HepG2 (cell line): Measurements from ENCODE around the gene SLC5A10. TPM values are rescaled to one million over a fixed set of nuclear protein-coding genes. Genes with fewer than 3 reads are reported as not detected.
"Not testable (repeated sequence)": the region's sequence is repeated elsewhere in the genome, so short reads cannot be mapped to it uniquely, and the experiment has no call there.

Source experiments
- ATAC-seq: fragments of 200-7000 bp; cut with Tn5 transposase; 3 replicates; pipeline ENCODE4 v1.9.1; 2020; ENCODE audit warnings: mild to moderate bottlenecking, moderate library complexity
- BruUV-seq: library from RNA; stranded (reverse); fragments of 400-500 nt; replicated peaks from 2 replicates; lab custom pipeline; 2021; lab: Mats Ljungman, UMichigan
- CTCF ChIA-PET: fragments of 300-600 bp; formaldehyde crosslinking; extraction: SDS; loops from one replicate; lab custom pipeline; 2021; ENCODE audit warnings: low total read pairs, inconsistent platforms, low intra/inter-chr PET ratio; lab: Yijun Ruan, JAX
- POLR2A ChIA-PET: fragments of 350-600 bp; sonication (Branson Sonifier 250); formaldehyde crosslinking; loops from one replicate; lab custom pipeline; 2020; ENCODE audit warnings: antibody characterized with exemption, inconsistent platforms; lab: Yijun Ruan, JAX
- DNase-seq: peaks from one replicate; pipeline ENCODE4 v3.0.0-alpha.2; 2015; ENCODE audit warnings: low spot score
- FAIRE-seq: peaks from 3 replicates; lab custom pipeline; 2011; peaks lifted over from hg19 to GRCh38; lab: Jason Lieb, UNC
- H2AFZ ChIP-seq: one replicate; pipeline ENCODE4 v1.6.1; 2011; ENCODE audit warnings: low read length, inconsistent platforms
- H3K27ac ChIP-seq: fragments of 300-600 bp; 3 replicates; pipeline ENCODE4 v1.8.0; 2011; ENCODE audit warnings: mixed run types, mild to moderate bottlenecking, mixed read lengths, low read length, inconsistent platforms; ENCODE audit not compliant: insufficient read depth; ENCODE audit errors: extremely low read length
- H3K27me3 ChIP-seq, 2 experiments: fragments of 200-600 bp in 1 of 2; 2 replicates in 1 of 2; 3 replicates in 1 of 2; pipeline versions ENCODE4 v1.6.0 to v1.8.0; 2011; ENCODE audit warnings: low read length in 2 of 2, mild to moderate bottlenecking in 2 of 2, moderate library complexity in 2 of 2, inconsistent platforms in 1 of 2; ENCODE audit not compliant: insufficient read depth in 2 of 2, control insufficient read depth in 1 of 2
- H3K36me3 ChIP-seq, 2 experiments: fragments of 200-600 bp in 1 of 2; replicated peaks in 1 of 2; 2 replicates in 1 of 2; 3 replicates in 1 of 2; pipeline versions ENCODE4 v1.5.1 to v1.8.0; 2011; ENCODE audit warnings: low read length in 2 of 2, inconsistent platforms in 1 of 2; ENCODE audit not compliant: insufficient read depth in 2 of 2, control insufficient read depth in 1 of 2
- H3K4me1 ChIP-seq: 2 replicates; pipeline ENCODE4 v1.5.1; 2012; ENCODE audit warnings: low read length, inconsistent platforms; ENCODE audit not compliant: insufficient read depth
- H3K4me2 ChIP-seq: 2 replicates; pipeline ENCODE4 v1.6.0; 2011; ENCODE audit warnings: low read depth, low read length, inconsistent platforms
- H3K4me3 ChIP-seq, 3 experiments: fragments of 200-600 bp in 1 of 3; sonication (generic), shearing (Covaris generic) in 1 of 3; replicated peaks in 1 of 3; 2 replicates each; pipeline ENCODE4 v1.5.1; 2011 to 2016; ENCODE audit warnings: low read length in 3 of 3, inconsistent platforms in 2 of 3, low read depth in 2 of 3, mild to moderate bottlenecking in 2 of 3, control low read depth in 1 of 3, mixed read lengths in 1 of 3; ENCODE audit not compliant: insufficient read depth in 1 of 3
- H3K79me2 ChIP-seq: one replicate; pipeline ENCODE4 v1.6.1; 2011; ENCODE audit warnings: low read length, inconsistent platforms; ENCODE audit not compliant: insufficient read depth
- H3K9ac ChIP-seq: 2 replicates; pipeline ENCODE4 v1.6.0; 2011; ENCODE audit warnings: mild to moderate bottlenecking, low read depth, low read length, inconsistent platforms; ENCODE audit not compliant: insufficient read depth
- H3K9me3 ChIP-seq: 2 replicates; pipeline ENCODE4 v1.5.1; 2012; ENCODE audit warnings: mild to moderate bottlenecking, low read length
- H4K20me1 ChIP-seq: 2 replicates; pipeline ENCODE4 v1.6.0; 2011; ENCODE audit warnings: inconsistent platforms, mild to moderate bottlenecking, low read length, moderate library complexity; ENCODE audit not compliant: insufficient read depth
- DZIP1 ChIP-seq: sonication (generic); formaldehyde crosslinking; IDR thresholded peaks from 2 replicates; pipeline ENCODE4 v1.5.0; 2020; ENCODE audit warnings: mild to moderate bottlenecking, missing genetic modification reagents
- ZFX ChIP-seq: sonication (generic); formaldehyde crosslinking; IDR thresholded peaks from 2 replicates; pipeline ENCODE4 v1.4.0; 2020; ENCODE audit warnings: mild to moderate bottlenecking, low read depth, missing genetic modification reagents, moderate library complexity
- ZSCAN25 ChIP-seq: sonication (generic); formaldehyde crosslinking; IDR thresholded peaks from 2 replicates; pipeline ENCODE4 v1.8.0; 2022; ENCODE audit warnings: mild to moderate bottlenecking, missing genetic modification reagents
- ZUFSP ChIP-seq: sonication (generic); formaldehyde crosslinking; IDR thresholded peaks from 2 replicates; pipeline ENCODE4 v1.9.0; 2021; ENCODE audit warnings: missing genetic modification reagents, mild to moderate bottlenecking, borderline replicate concordance
- WGBS: methylation state at CpG from one replicate; pipeline ENCODE4 v1.1.6; 2017; ENCODE audit warnings: low lambda C conversion rate; 5-methylcytosine and 5-hydroxymethylcytosine counted together
- in situ Hi-C: cut with HindIII; loops from 2 replicates; pipeline ENCODE4 v1.10.0; 2017; ENCODE audit warnings: low pct_unique_long_range_greater_than_20kb; ENCODE audit not compliant: extremely low pct_ligation_motif_present
- intact Hi-C: fragments of 100-400 bp; cut with micrococcal nuclease; formaldehyde crosslinking; loops from one replicate; pipeline ENCODE4 v1.10.0; 2022; ENCODE audit not compliant: unreplicated experiment
- polyA plus RNA-seq, 8 experiments: library from polyadenylated mRNA; depleted of rRNA in 3 of 8; stranded (reverse) in 7 of 8; unstranded in 1 of 8; fragments of >200 nt; fragmentation: Illumina TruSeq in 4 of 8; extraction: Trizol in 4 of 8; gene quantifications; 2 replicates each; pipeline versions ENCODE4 v1.2.1 to v1.2.3, GENCODE V29; 2011 to 2016; ENCODE audit warnings: low read depth in 4 of 8, missing spikeins in 1 of 8, mixed read lengths in 1 of 8; ENCODE audit not compliant: insufficient read depth in 1 of 8
- total RNA-seq, 5 experiments: library from RNA; depleted of rRNA; stranded (reverse); fragments of >200 nt; fragmentation: Illumina TruSeq; extraction: Trizol; gene quantifications; 2 replicates each; pipeline ENCODE4 v1.2.3, GENCODE V29; 2016; ENCODE audit warnings: low read depth in 1 of 5

SLC5A10 gene
- total and polyA plus RNA-seq, 2 of the 13 experiments (the other 11 are each of a cell fraction or from before 2014, with no cell fraction given) = 0.05 TPM; not detected in 1

- FAIRE-seq (no peak), DNase-seq (no peak), ATAC-seq (no peak)
- Histone ChIP-seq H3K79me2 (no peaks in the 10 kb centered on the region), H3K27ac (no peak overlapping the region), H4K20me1 (no peaks in the 10 kb centered on the region), H2AFZ (no peak overlapping the region), H3K36me3 (no peaks in the 10 kb centered on the region), H3K9ac (no peak overlapping the region), H3K4me2 (no peak overlapping the region), H3K4me3 (no peak overlapping the region), H3K27me3 (peaks cover 4 to 32% of the 10 kb centered on the region in 2 experiments; a peak in 3 of 5 replicates), H3K9me3 (no peaks in the 10 kb centered on the region), H3K4me1 (peaks cover 59% of the 10 kb centered on the region)
- intact Hi-C loops = no loop called here
- TF ChIP-seq ZUFSP = no peak
- no peak for TF ChIP-seq ZFX (CRISPR knock-in tag)
- TF ChIP-seq DZIP1 (CRISPR knock-in tag) = no peak
- no peak for TF ChIP-seq ZSCAN25 (CRISPR knock-in tag)
- POLR2A ChIA-PET = interaction anchor here (1.0 to 1.9 kb wide), 3 partner anchors 9 to 16 kb away, joined by 3 to 11 read pairs (median 5); partner anchors contain the start of gene FAM83G
- no TSS peak for BruUV-seq
- WGBS = 63% methylated on average over 3 of the region's 3 CpGs
- in situ Hi-C loops = no loop called here
- CTCF ChIA-PET = no interaction called here
Measured at GRCh38 chr17:19020016-19020415, 68.1 kb downstream of the SLC5A10 start.

GRCh38 chr17:19021011-19021621 lies 69.2 kb downstream of the SLC5A10 start:
- intact Hi-C loops = not testable (repeated sequence)
- POLR2A ChIA-PET = interaction anchor here (1.0 to 2.2 kb wide), 3 partner anchors 10 to 17 kb away, joined by 3 to 15 read pairs (median 5); partner anchors contain the start of gene FAM83G

More at GRCh38 chr17:19021011-19021621, 69.2 kb downstream of the SLC5A10 start:
- Histone ChIP-seq H3K27me3 (peaks cover 3 to 31% of the 10 kb centered on the region in 2 experiments; a peak in 3 of 5 replicates), H3K4me1 (peaks cover 49% of the 10 kb centered on the region)
- H4K20me1 ChIP-seq, BruUV-seq, ATAC-seq, DNase-seq, H3K4me3 ChIP-seq, H3K9me3 ChIP-seq, H3K9ac ChIP-seq, H2AFZ ChIP-seq, FAIRE-seq, H3K36me3 ChIP-seq, CTCF ChIA-PET, in situ Hi-C loops, H3K4me2 ChIP-seq, H3K27ac ChIP-seq, H3K79me2 ChIP-seq: not testable (repeated sequence)
- 73% methylated on average over 4 of the region's 7 CpGs for WGBS
